NCI-H1092 (cell line): ENCODE measurements around the gene WWOX.

Experiments
- DNase-seq: peaks from one replicate; lab custom pipeline; 2025; lab: John Stamatoyannopoulos, UW

The WWOX gene

DNA sequence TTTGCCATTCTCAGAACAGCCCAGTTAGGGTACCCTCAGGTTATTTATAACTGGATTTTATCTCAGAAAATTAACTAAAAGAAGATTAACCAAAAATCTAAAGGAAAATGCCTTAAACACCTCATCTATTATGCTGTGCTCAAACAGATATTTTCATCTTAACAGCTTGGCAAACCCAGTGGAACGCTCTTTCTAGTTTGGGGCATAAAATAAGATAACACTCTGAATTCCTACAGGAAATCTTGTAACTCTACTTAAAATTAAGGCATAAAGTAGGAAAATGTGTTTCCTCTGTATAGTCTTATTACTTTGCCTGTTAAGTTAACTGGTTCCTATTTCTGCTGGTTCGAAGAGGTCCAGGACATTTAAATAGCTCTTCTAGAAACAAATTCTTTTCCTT lies 777.2 kb downstream of the WWOX start:
- no peak for DNase-seq

DNA sequence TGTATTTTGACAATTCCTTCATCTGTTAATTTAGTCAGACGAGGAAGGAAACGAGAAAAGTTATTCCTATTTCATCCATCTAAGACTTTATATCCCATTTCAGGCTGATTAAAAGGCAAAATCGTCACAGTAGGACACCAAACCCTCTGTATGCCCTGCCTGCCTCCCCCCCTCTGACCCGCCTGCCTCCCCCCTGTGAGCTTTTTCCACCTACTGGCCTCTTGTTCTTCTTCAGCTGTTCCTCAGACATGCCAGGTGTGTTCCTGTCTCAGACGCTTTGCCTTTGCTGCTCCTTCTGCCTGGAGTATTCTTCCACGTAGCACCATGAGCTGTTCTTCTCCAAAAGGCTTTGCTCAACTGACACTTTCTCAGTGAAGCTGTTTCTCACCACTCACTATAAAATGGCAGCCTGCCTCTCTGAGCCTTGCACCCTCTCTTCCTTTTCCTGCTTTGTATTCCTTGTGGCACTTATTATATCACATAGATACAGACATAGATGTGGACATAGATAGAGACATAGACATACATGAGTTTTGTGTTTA lies 777.7 kb downstream of the WWOX start:
- DNase-seq: no peak

- no peak for DNase-seq
Measured at GRCh38 chr16:78878570-78878969, 779.1 kb downstream of the WWOX start.

DNA sequence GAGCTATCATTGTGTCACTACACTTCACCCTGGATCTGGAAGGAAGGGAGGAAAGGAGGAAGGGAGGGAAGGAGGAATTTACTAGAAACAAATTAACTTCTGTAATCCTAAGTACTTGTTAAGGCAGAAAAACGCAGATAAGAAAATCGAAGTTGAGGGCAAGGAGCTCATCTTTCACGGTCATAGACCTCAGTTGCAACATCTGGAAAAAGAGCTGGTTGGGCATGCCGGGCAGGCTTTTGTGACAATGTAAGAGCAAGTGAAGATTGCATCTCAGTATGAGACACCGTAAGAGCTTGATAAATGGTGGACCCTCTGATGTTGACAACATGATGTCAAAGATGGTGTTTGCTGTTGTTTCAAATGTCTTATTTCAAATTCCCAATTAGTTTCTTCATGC lies 779.6 kb downstream of the WWOX start:
- DNase-seq: no peak

- no peak for DNase-seq
Measured at GRCh38 chr16:78882150-78882549, 782.7 kb downstream of the WWOX start.

DNA sequence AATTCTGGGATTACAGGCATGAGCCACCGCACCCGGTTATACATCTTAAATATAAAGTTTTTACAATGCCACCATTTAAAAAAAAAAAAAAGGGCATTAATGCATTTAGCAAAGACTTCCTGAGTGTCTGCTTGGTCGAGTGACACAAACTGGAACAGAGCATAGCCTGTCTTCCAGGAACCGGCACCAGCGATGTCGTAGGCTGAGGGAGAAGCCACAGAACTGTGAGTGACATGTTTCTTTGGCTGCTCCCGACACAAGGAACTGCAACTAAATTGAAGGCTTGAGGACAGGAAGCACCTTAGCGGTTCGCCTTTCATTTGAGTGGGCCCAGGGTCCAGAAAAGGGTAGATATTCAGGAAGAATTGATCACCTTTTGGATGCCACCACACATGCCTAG lies 783.3 kb downstream of the WWOX start:
- DNase-seq: no peak

- DNase-seq: no peak
Measured at GRCh38 chr16:78884204-78884603, 784.8 kb downstream of the WWOX start.

GRCh38 chr16:78889346-78889745 lies 789.9 kb downstream of the WWOX start:
- no peak for DNase-seq

DNA sequence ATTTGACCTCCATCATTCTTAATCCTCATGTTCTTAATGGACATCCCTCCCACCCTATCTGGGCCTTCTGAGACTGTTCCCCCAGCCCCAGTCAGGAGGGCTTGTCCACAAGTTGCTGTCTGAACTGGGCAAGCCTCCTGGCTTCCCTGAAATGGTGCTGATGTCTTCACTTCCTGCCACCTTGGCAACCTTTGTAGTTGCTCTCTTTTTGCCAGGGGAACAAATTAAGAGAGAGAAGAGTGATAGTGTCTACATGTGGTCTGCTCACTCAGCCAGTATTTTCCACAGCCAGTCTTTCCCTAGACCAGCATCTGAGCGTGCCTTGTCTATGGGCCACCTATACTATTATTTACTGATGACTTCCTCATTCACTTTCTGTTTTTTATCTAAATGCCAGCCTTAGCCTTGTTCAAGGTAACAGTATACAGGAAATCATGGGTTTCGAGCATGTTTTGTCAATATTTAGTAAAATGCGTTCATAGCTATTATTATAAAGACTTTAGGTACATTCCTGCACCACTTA lies 791.0 kb downstream of the WWOX start:
- DNase-seq: no peak

DNA sequence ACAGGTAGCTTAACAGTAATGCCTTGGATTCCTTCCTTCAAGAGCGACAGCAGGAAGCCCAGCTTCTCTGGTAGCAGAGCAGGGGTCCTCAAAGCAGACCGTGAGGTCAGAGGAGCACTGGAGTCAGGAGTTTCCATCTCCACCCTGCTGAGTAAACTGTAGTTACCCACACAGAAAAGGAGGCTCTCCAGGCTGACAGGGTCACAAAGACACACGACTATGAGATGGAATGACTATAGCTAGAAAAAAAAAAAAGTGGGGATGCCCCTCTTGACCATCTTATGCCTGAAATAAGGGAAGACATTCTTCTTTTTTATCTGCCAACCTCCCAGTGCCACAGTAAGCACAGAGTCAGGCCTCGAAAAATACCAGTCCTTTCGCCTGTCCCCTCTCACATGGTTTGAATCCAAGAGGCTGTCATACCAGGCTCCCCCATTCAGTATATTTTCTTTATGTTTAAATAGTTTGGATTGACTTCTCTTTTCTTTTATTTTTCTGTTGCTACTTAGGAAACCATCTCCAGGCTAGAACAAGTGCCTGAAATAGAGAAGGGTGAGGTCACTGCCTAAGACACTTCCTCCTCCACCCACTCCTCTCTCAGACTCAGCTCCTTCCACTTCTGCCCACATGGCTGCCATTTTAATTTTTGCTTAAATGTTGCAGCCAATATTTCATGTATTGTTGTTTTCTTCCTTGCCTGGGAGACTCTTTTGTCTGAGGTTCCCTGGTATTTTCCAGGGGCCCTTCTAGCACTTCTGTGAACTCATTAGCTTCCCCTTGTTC lies 793.7 kb downstream of the WWOX start:
- DNase-seq: no peak

- DNase-seq: no peak
Measured at GRCh38 chr16:78894886-78895285, 795.4 kb downstream of the WWOX start.

GRCh38 chr16:78895681-78896080 lies 796.2 kb downstream of the WWOX start:
- DNase-seq: no peak

DNA sequence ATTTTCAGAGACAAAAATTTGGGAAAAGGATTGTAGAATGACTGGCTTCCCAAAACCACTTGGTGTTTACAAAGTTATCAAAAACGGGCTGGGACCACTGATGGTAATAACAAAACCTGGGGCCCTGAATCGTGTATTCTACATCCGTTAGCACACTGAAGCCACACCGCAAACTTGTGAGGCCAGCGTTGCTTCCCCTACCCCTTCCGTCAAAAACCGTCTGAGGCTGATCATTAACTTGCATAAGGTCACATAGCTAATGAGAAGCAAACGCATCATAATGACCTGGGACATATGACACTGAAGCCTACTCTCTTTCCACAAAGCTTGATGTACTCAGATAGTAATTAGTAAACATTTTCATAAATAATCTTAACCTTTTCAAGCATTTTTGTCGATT lies 796.8 kb downstream of the WWOX start:
- no peak for DNase-seq

DNA sequence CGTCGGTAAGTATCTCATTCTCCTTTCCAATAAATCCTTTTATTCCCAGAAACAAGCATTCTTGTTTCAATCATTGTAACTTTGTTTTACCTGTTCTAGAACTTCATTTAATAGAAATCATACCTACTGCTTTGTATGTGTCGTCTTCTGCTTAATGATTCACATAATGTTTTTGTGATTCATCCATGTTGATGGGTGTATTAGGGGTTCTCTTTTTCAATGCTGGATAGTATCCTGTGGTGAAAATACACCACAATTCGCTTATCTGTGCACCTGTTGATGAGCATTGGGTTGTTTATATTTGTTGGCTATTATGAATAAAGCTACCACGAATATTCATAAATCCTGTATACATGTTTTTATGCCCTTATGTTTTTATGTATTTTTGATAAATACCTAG lies 797.8 kb downstream of the WWOX start:
- DNase-seq: no peak

GRCh38 chr16:78900044-78900811 lies 800.8 kb downstream of the WWOX start:
- DNase-seq: no peak

- DNase-seq: no peak
Measured at GRCh38 chr16:78900966-78901365, 801.5 kb downstream of the WWOX start.

- no peak for DNase-seq
Measured at GRCh38 chr16:78902321-78902720, 802.9 kb downstream of the WWOX start.

GRCh38 chr16:78903237-78903636 lies 803.8 kb downstream of the WWOX start:
- no peak for DNase-seq

DNA sequence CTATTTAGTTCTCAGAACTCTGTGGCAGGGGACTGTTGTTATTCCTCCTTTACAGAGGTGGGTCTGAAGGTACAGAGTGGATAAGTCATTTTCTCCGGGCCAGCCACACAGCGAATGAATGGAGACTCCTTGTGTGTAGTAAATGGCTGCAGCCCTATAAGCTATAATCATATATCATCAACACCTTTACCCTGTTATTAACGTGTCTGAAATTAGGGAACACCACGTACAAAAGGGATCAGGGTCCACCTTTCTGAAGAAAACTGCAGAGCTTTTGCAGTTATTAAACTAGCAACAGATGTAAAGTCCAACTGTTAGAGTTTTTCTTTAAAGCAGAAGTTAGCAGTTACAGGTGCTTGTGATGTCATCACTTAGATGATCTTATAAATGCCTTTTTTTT lies 804.4 kb downstream of the WWOX start:
- no peak for DNase-seq

GRCh38 chr16:78906135-78906534 lies 806.7 kb downstream of the WWOX start:
- DNase-seq: no peak

- no peak for DNase-seq
Measured at GRCh38 chr16:78909226-78909625, 809.8 kb downstream of the WWOX start.

- no peak for DNase-seq
Measured at GRCh38 chr16:78915811-78916345, 816.4 kb downstream of the WWOX start.
